ENCODE results near the gene RABGAP1L. TPM values are rescaled to one million over a fixed set of nuclear protein-coding genes. Genes with fewer than 3 reads are reported as not detected.

The RABGAP1L gene
- total and polyA plus RNA-seq, 2 of the 8 experiments (the other 6 are each of a cell fraction or from before 2014, with no cell fraction given), result 33.3 to 156 TPM

GRCh38 chr1:175042650-175043049 is 883.3 kb downstream of the RABGAP1L start:
- Histone ChIP-seq H2AFZ (ENCODE audit: low read length) (no peak overlapping the region), H3K79me1 (ENCODE audit: low read depth, low read length) (no peaks in the 10 kb centered on the region), H4K91ac (replicated peaks; ENCODE audit: insufficient read length, low read length) (no peak overlapping the region), H3K27ac (ENCODE audit: low read depth, low read length) (no peak overlapping the region), H2BK5ac (ENCODE audit: low read depth, low read length) (no peak overlapping the region), H3K23me2 (ENCODE audit: low read depth, low read length) (no peaks in the 10 kb centered on the region), H3K4me3 (ENCODE audit: extremely low read depth in 1 of 4, insufficient read depth in 2 of 4, low read depth in 3 of 4, low read length in 4 of 4) (no peak overlapping the region), H2AK5ac (ENCODE audit: low read depth, low read length) (no peak overlapping the region), H3K9me3 (ENCODE audit: insufficient read depth in 2 of 2, low read depth in 1 of 2, low read length in 1 of 2) (no peaks in the 10 kb centered on the region; a peak in 1 of 4 replicates), H2BK20ac (ENCODE audit: low read length) (no peak overlapping the region), H4K20me1 (replicated peaks in 1 of 2; ENCODE audit: control insufficient read depth in 1 of 2, insufficient read depth in 2 of 2, low read length in 2 of 2) (no peaks in the 10 kb centered on the region), H3K27me3 (replicated peaks in 1 of 4; ENCODE audit: control insufficient read depth in 3 of 4, extremely low read depth in 1 of 4, insufficient read depth in 3 of 4, low read length in 3 of 4) (no peaks in the 10 kb centered on the region), H3K23ac (ENCODE audit: insufficient read length) (no peak overlapping the region), H3K18ac (ENCODE audit: extremely low read depth, low read length) (no peak overlapping the region), H2BK120ac (replicated peaks; ENCODE audit: low read depth, low read length) (no peak overlapping the region), H2BK15ac (ENCODE audit: low read length) (no peak overlapping the region), H4K5ac (ENCODE audit: insufficient read length, low read depth, low read length) (no peak overlapping the region), H3K36me3 (ENCODE audit: control insufficient read depth in 2 of 4, insufficient read depth in 4 of 4, low read length in 3 of 4) (no peaks in the 10 kb centered on the region), H3K4me1 (replicated peaks in 1 of 4; ENCODE audit: control insufficient read depth in 3 of 4, insufficient read depth in 4 of 4, low read length in 3 of 4) (peaks cover 0 to 5% (median 2%) of the 10 kb centered on the region in 4 experiments; a peak in 1 of 7 replicates), H2BK12ac (ENCODE audit: low read depth, low read length) (no peak overlapping the region), H3K56ac (replicated peaks; ENCODE audit: insufficient read length, low read depth, low read length) (no peak overlapping the region), H4K8ac (ENCODE audit: extremely low read depth, insufficient read depth, low read length) (no peak overlapping the region), H3K4ac (replicated peaks; ENCODE audit: insufficient read length, low read depth, low read length) (no peak overlapping the region), H3K79me2 (ENCODE audit: control insufficient read depth in 1 of 2, insufficient read depth in 2 of 2, low read length in 2 of 2) (no peaks in the 10 kb centered on the region), H3K4me2 (ENCODE audit: insufficient read depth in 1 of 2, low read depth in 2 of 2, low read length in 2 of 2) (no peak overlapping the region), H3K14ac (ENCODE audit: insufficient read length) (no peak overlapping the region), H3K9ac (replicated peaks in 1 of 4; ENCODE audit: extremely low read depth in 1 of 4, low read depth in 3 of 4, low read length in 3 of 4) (no peak overlapping the region)
- ChIA-PET POLR2A (ENCODE audit: partially characterized antibody) (interaction anchor here (1.0 kb wide), 1 partner anchor 13 kb away, joined by 3 read pairs; no protein-coding TSS in a partner anchor), CTCF (ENCODE audit: partially characterized antibody) (interaction anchor here (0.9 to 1.5 kb wide), 3 partner anchors 11 to 275 kb away, joined by 4 to 5 read pairs (median 5); no protein-coding TSS in a partner anchor)
- FAIRE-seq, result no peak
- no peak for DNase-seq (ENCODE audit: low read depth in 1 of 2, low spot score in 2 of 2)
- WGBS, 2 experiments (ENCODE audit: extremely low coverage in 1 of 2, insufficient coverage in 1 of 2, insufficient read length in 1 of 2, insufficient replicate concordance in 2 of 2, low coverage in 1 of 2, low lambda C conversion rate in 2 of 2, missing lambda C conversion rate in 1 of 2), result 81% methylated on average over 3 of the region's 3 CpGs; no CpG with 5 or more reads in 1 of the 2 experiments
- TF ChIP-seq NANOG (IDR thresholded peaks at IDR 0.05; ENCODE audit: insufficient read depth, low read depth, low read length, poor library complexity, severe bottlenecking), result no peak

Data from H1 (cell line).